Measurements from ENCODE around the gene UBL3. TPM values are rescaled to one million over a fixed set of nuclear protein-coding genes. Genes with fewer than 3 reads are reported as not detected.

UBL3 gene
- total RNA-seq, 1 experiment from 2014 or later = 19.7 TPM

DNA sequence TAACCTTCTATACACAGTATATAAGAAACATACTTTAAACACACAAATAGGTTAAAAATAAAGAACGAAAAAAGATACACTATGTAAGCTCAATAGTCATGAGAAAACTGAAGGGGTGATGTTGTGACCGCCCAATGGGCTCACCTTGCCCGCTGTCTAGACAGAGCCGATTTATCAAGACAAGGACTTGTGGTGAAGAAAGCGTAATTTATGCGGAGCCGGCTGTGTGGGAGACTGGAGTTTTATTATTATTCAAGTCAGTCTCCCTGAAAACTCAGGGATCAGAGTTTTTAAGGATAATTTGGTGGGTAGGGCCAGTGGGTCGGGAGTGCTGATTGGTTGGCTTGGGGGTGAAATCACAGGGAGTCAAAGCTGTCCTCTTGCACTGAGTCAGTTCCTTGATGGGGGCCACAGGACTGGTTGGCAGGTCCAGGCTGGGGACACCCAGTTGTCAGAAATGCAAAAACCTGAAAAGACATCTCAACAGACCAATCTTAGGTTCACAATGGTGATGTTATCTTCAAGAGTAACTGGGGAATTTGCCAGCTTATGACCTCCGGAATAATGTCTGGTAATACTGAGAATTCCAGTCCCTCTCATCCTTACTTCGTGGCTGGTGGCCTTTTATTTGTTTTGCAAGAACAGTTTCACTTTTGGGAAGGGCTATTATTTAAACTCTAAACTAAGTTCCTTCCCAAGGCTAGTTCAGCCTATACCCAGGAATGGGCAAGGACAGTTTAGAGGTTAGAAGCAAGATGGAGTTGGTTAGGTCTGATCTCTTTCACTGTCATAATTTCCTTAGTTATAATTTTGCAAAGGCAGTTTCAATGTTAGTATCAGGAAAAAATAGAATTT is 96.6 kb downstream of the UBL3 start:
- Histone ChIP-seq H3K9me3 (replicated peaks) (no peaks in the 10 kb centered on the region), H3K4me3 (no peak overlapping the region), H3K36me3 (no peaks in the 10 kb centered on the region), H3K4me1 (replicated peaks) (peaks cover 43% of the 10 kb centered on the region), H3K27me3 (replicated peaks) (no peaks in the 10 kb centered on the region), H3K27ac (peak overlapping the region; percentile 84)
- peak; percentile 51 to 65 for DNase-seq (ENCODE audit: low read depth in 1 of 2, low spot score in 2 of 2)

DNA sequence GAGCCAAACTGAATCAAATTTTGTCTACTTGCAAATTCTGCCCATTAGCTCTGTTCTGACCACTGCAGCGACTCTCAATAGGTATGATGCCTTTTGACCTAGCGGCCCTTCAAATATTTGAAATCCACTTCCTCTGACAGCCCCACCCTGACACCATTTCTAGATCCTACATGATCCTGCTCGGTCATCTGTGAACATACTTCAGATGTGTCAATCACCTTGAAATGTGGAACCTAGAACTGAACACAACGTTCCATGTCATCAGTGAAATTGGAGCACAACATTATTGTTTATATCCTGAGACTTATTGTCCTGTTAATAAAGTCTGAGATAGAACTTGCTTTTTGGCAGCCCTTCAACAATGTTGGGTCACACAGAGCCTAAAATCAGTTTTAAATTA is 98.2 kb downstream of the UBL3 start:
- Histone ChIP-seq H3K27ac (no peak overlapping the region), H3K9me3 (replicated peaks) (no peaks in the 10 kb centered on the region), H3K27me3 (replicated peaks) (no peaks in the 10 kb centered on the region), H3K36me3 (no peaks in the 10 kb centered on the region), H3K4me1 (replicated peaks) (peaks cover 43% of the 10 kb centered on the region), H3K4me3 (no peak overlapping the region)
- no peak for DNase-seq (ENCODE audit: low read depth in 1 of 2, low spot score in 2 of 2)

DNA sequence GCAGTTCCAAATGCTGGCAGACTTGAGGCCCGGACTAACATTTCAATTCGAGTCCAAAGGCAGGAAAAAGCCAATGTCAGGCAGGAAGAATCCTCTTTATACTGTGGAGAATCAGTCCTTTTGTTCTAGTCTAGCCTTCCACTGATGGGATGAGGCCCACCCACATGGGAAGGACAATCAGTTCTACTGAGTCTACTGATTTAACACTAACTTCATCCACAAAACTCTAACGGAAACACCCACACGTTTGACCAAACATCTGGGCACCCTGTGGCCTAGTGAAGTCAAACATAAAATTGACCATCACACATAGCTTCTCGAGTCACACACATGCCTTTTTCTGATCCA is 100.3 kb downstream of the UBL3 start:
- H3K9me3 ChIP-seq (replicated peaks) = no peaks in the 10 kb centered on the region
- peaks cover 50% of the 10 kb centered on the region for H3K4me1 ChIP-seq (replicated peaks)
- H3K4me3 ChIP-seq = no peak overlapping the region
- no peaks in the 10 kb centered on the region for H3K27me3 ChIP-seq (replicated peaks)
- peak overlapping the region; percentile 68 for H3K27ac ChIP-seq
- no peak for DNase-seq (ENCODE audit: low read depth in 1 of 2, low spot score in 2 of 2)
- no peaks in the 10 kb centered on the region for H3K36me3 ChIP-seq

DNA sequence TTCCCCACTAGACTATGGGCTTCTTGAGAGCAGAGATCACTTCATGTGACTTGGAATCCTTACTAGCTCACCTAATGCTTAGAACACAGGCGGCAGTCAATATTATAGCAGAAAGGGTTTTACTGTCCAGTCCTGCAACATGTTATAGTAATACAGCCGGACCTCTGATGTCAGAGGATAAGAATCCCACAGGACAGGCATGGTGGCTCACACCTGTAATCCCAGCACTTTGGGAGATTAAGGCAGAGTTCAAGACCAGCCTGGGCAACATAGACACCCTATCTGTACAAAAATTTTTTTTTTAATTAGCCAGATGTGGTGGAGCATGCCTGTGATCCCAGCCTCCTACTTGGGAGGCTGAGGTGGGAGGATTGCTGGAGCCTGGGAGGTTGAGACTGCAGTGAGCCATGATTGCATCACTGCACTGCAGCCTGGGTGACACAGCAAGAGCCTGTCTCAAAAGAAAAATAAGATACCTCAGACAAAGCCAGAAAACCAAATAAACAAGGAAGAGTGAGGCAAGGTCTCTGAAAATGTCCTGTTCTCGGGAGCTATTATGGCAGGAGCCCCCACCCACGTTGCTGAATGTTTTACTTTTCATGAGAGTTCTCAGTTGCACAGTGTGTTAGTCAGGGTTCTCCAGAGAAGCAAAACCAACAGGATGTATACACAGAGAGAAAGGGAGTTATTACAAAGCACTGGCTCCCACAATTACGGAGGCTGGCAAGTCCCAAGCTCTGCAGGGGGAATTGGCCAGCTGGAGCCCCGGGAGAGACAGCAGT is 100.8 kb downstream of the UBL3 start:
- no peaks in the 10 kb centered on the region for H3K36me3 ChIP-seq
- no peaks in the 10 kb centered on the region for H3K27me3 ChIP-seq (replicated peaks)
- no peak overlapping the region for H3K4me3 ChIP-seq
- H3K4me1 ChIP-seq (replicated peaks) = peaks cover 47% of the 10 kb centered on the region
- DNase-seq (ENCODE audit: low read depth in 1 of 2, low spot score in 2 of 2) = peak; percentile 83 to 92
- H3K9me3 ChIP-seq (replicated peaks) = no peaks in the 10 kb centered on the region
- H3K27ac ChIP-seq = peak overlapping the region; percentile 68

DNA sequence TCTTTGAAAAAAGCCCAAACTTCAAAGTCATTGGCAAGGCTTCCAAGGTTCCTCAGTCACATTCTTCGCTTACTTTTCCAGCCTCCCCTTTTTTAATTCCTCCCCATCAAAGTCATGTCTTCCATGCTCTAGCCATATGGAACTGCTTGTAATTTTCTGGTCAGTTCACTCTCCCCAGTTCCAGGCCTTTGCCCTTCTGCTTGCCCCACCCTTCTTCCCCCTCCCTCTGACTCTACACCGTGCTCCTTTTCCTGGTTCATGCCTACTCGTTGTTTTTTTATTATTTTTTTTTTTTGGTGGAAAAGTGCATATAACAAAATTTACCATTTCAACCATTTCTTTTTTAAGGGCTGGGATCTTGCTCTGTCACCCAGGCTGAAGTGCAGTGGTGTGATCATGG is 102.3 kb downstream of the UBL3 start:
- H3K36me3 ChIP-seq = no peaks in the 10 kb centered on the region
- no peaks in the 10 kb centered on the region for H3K9me3 ChIP-seq (replicated peaks)
- no peak overlapping the region for H3K4me3 ChIP-seq
- no peak overlapping the region for H3K27ac ChIP-seq
- DNase-seq (ENCODE audit: low read depth in 1 of 2, low spot score in 2 of 2) = no peak
- H3K27me3 ChIP-seq (replicated peaks) = no peaks in the 10 kb centered on the region
- peaks cover 50% of the 10 kb centered on the region for H3K4me1 ChIP-seq (replicated peaks)

DNA sequence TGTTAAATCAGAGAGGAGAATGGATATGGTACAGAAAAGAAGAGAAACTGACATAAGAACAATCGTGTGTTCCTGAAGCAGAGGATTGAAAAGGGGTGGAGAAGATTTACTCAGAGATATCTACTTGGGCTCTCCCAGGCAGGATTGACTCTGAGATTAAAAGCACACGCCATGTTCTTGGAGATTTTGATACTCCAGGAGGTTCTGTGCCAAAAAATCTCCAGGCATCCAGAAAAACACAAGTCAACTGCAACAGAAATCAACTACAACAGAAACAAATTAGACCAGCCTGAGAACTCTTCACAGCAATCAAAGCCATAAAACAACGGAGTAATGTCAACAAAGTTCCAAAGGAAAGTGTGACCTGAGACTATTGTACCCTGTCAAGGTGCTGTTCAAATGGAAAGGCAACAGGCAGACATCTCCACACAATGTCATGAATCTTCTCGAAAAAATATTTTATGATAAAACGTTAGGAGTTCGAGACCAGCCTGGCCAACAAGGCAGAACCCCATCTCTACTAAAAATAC is 104.2 kb downstream of the UBL3 start:
- no peak overlapping the region for H3K27ac ChIP-seq
- peaks cover 49% of the 10 kb centered on the region for H3K4me1 ChIP-seq (replicated peaks)
- no peaks in the 10 kb centered on the region for H3K9me3 ChIP-seq (replicated peaks)
- no peaks in the 10 kb centered on the region for H3K36me3 ChIP-seq
- H3K4me3 ChIP-seq = no peak overlapping the region
- no peak for DNase-seq (ENCODE audit: low read depth in 1 of 2, low spot score in 2 of 2)
- H3K27me3 ChIP-seq (replicated peaks) = no peaks in the 10 kb centered on the region

DNA sequence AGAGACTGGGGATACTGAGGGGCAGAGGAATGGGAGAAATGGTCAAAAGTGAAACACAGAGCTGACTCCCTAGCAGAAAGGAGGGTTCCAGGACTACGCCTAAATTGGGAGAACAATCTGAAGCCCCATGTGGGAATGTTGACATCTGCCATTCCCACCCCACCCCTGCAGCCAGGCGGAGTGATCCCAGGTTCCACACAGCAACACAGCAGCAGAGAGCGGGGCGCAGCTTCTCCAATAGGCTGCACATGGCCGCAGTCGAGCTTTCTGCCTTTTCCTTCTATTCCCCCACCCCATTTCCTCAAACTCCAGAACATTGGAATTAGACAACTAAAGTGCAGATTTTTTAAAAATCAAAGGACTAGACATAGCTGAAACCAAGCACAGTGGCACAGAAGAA is 104.7 kb downstream of the UBL3 start:
- no peaks in the 10 kb centered on the region for H3K27me3 ChIP-seq (replicated peaks)
- no peak overlapping the region for H3K27ac ChIP-seq
- peaks cover 44% of the 10 kb centered on the region for H3K4me1 ChIP-seq (replicated peaks)
- no peaks in the 10 kb centered on the region for H3K36me3 ChIP-seq
- H3K4me3 ChIP-seq = no peak overlapping the region
- DNase-seq (ENCODE audit: low read depth in 1 of 2, low spot score in 2 of 2) = no peak
- no peaks in the 10 kb centered on the region for H3K9me3 ChIP-seq (replicated peaks)

DNA sequence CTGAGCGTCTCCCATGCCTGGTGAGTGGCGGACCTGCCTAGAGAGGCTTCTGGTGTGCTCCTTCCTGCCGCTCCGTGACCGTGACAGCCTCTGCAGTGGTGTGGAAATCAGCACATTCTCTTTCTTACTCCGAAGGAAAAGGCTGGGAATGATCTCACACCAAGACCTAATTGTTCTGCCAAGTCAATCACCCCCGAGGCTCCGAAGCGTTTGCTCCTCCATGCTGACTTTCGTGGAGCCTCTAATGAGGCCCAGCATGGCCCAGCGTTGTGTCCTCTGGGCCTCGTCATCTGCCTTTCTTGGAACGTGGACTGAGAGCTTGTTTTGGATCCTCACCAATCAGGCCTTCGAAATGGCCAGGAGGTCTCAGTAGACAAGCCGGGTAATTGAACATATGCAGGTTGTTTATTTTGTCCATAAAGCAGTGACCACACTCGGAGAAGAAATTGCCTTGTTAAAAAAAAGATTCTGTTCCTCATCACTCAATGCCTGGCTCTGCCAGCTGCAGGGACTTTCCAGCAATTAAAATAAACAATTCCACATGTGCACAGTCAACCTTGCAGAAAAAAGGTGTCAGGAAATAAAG is 107.1 kb downstream of the UBL3 start:
- Histone ChIP-seq H3K9me3 (replicated peaks) (no peaks in the 10 kb centered on the region), H3K27me3 (replicated peaks) (no peaks in the 10 kb centered on the region), H3K36me3 (no peaks in the 10 kb centered on the region), H3K4me1 (replicated peaks) (peaks cover 29% of the 10 kb centered on the region), H3K4me3 (no peak overlapping the region), H3K27ac (peak overlapping the region; percentile 50)
- DNase-seq (ENCODE audit: low read depth in 1 of 2, low spot score in 2 of 2) = peak; percentile 65 to 72

DNA sequence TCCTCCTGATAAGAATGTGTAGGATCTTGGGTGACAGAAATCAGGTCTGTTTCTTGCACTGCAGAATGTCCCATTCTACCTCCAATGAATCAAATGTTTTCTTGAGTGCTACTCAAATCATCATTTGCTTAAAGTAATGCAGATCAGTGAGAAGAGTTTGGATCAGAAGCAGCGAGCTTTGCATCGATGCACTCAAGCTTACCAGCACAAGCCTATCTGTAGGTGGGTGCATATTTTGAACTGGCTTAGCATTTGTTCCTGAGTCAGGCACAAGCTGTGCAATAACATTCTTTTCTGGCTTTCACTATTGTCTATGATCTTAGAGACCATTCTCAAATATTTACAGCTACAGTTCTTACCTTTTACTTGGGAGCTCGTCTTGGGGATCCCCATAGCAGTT is 109.5 kb downstream of the UBL3 start:
- H3K4me3 ChIP-seq = no peak overlapping the region
- no peak for DNase-seq (ENCODE audit: low read depth in 1 of 2, low spot score in 2 of 2)
- H3K27ac ChIP-seq = no peak overlapping the region
- H3K4me1 ChIP-seq (replicated peaks) = peaks cover 22% of the 10 kb centered on the region
- no peaks in the 10 kb centered on the region for H3K27me3 ChIP-seq (replicated peaks)
- H3K9me3 ChIP-seq (replicated peaks) = no peaks in the 10 kb centered on the region
- no peaks in the 10 kb centered on the region for H3K36me3 ChIP-seq

DNA sequence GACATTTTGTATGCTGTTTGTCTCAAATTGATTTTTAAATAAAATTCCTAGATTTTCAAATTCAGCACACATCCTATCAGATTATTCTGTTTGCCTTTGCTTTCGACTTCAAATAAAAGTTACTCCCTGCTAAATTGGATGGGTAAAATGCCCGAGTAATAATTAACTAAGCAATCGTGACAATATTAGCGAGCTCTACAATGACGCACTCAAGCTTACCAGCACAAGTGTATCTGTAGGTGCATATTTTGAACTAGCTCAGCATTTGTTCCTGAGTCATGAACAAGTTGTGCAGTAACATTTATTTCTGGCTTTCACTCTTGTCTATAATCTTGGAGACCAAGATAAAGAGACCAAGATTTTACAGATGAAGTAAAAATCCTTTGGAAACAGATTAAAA is 113.4 kb downstream of the UBL3 start:
- no peak for DNase-seq (ENCODE audit: low read depth in 1 of 2, low spot score in 2 of 2)
- no peaks in the 10 kb centered on the region for H3K27me3 ChIP-seq (replicated peaks)
- H3K36me3 ChIP-seq = no peaks in the 10 kb centered on the region
- no peaks in the 10 kb centered on the region for H3K4me1 ChIP-seq (replicated peaks)
- H3K9me3 ChIP-seq (replicated peaks) = no peaks in the 10 kb centered on the region
- H3K27ac ChIP-seq = no peak overlapping the region
- no peak overlapping the region for H3K4me3 ChIP-seq

DNA sequence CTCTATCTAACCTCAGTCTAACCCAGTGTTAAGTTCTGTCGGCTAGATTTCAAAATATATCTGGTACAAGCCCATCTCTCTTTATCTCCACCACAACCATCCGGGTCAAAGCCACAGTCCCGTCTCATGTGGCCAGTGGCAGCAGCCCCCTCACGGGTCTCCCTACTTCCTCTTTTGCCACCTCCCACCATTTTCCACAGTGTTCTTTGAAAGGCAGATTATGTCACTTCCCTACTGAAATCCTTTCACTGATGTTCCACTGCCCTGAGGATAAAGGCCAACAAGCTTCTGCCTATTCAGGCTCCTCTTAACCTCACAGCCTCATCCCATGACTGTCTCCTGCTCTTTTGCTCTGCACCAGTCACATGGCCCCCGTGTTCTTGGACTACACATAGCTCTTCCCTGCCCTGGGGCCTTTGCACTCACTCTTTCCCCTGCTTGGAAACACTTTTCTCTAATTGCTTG is 117.2 kb downstream of the UBL3 start:
- DNase-seq (ENCODE audit: low read depth in 1 of 2, low spot score in 2 of 2) = no peak
- Histone ChIP-seq H3K4me1 (replicated peaks) (no peaks in the 10 kb centered on the region), H3K4me3 (no peak overlapping the region), H3K27me3 (replicated peaks) (no peaks in the 10 kb centered on the region), H3K9me3 (replicated peaks) (no peaks in the 10 kb centered on the region), H3K36me3 (no peaks in the 10 kb centered on the region), H3K27ac (no peak overlapping the region)

DNA sequence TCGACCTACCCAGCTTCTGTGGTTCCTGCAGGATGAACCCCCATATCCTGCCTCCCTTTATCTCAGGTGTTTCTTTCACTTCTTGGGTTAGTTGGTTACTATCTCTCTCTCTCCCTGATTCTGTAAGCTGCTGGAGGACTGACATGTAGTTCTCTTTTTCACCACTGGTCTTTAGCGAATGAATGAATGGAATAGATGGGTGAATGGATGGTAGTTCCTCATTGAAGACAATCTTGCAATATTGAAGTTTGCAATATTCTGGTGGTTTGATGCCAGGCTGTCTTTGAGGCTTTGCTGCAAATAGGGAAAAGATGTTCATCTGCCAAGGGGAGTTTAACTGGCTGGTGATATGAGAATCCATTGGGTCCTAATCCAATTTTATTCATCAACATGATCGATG is 120.2 kb downstream of the UBL3 start:
- Histone ChIP-seq H3K9me3 (replicated peaks) (no peaks in the 10 kb centered on the region), H3K27me3 (replicated peaks) (no peaks in the 10 kb centered on the region), H3K27ac (no peak overlapping the region), H3K4me1 (replicated peaks) (no peaks in the 10 kb centered on the region), H3K36me3 (no peaks in the 10 kb centered on the region), H3K4me3 (no peak overlapping the region)
- no peak for DNase-seq (ENCODE audit: low read depth in 1 of 2, low spot score in 2 of 2)

DNA sequence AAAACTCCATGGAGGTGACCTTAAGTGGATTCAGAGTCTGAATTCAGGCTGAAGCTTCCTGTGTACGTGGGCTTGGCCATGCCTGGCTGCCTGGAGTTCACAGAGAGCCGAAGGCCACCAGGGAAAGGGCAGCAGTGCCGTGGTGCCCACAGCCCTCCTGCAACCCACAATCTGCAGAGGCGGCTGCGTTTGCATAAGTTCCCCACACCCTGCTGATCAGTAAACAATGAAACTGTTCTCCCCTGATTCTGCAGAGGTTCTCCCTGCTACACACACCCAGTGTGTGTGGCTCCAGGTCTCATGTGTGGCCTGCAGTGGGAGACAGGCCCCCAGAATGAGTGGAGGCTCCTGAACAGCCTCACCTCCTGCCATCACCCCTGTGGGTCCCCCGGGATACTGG is 128.0 kb downstream of the UBL3 start:
- Histone ChIP-seq H3K27ac (no peak overlapping the region), H3K4me1 (replicated peaks) (no peaks in the 10 kb centered on the region), H3K36me3 (no peaks in the 10 kb centered on the region), H3K27me3 (replicated peaks) (no peaks in the 10 kb centered on the region), H3K4me3 (no peak overlapping the region), H3K9me3 (replicated peaks) (no peaks in the 10 kb centered on the region)
- DNase-seq (ENCODE audit: low read depth in 1 of 2, low spot score in 2 of 2) = no peak

DNA sequence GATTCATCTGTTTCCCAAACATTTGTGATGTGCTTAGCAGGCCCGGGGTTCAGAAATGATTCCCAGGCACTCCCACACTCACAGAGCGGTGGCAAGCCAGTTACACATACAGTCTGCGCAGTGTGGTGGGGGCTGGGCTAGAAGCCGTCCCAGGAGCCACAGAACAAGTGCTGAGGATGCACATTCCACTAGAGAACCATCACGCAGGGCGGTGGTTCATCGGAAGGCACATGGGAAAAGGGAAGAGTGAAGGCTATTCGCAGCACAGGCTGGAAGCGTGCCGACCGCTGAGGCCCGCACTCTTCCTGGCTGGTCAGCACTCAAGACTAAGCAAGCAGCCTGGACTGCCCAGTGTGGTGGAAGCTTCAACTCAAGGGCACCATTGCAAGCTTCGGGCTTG is 128.7 kb downstream of the UBL3 start:
- H3K4me3 ChIP-seq = no peak overlapping the region
- H3K36me3 ChIP-seq = no peaks in the 10 kb centered on the region
- H3K9me3 ChIP-seq (replicated peaks) = no peaks in the 10 kb centered on the region
- DNase-seq (ENCODE audit: low read depth in 1 of 2, low spot score in 2 of 2) = no peak
- H3K27ac ChIP-seq = no peak overlapping the region
- H3K27me3 ChIP-seq (replicated peaks) = no peaks in the 10 kb centered on the region
- no peaks in the 10 kb centered on the region for H3K4me1 ChIP-seq (replicated peaks)
